Measurements from ENCODE around the gene SERPINA1.

SERPINA1 gene

GRCh38 chr14:94343238-94344005, 45.0 kb downstream of the SERPINA1 start:
- Histone ChIP-seq H3K27me3 (replicated peaks; ENCODE audit: insufficient read depth, low read length) (no peaks in the 10 kb centered on the region), H3K79me2 (ENCODE audit: low read length) (no peaks in the 10 kb centered on the region), H4K20me1 (ENCODE audit: insufficient read depth, low read length) (no peaks in the 10 kb centered on the region), H3K9me2 (replicated peaks; ENCODE audit: insufficient read depth, low read length) (no peaks in the 10 kb centered on the region), H3K4me3 (ENCODE audit: low read length) (no peak overlapping the region), H3K9me3 (replicated peaks; ENCODE audit: insufficient read depth, low read length) (no peaks in the 10 kb centered on the region), H3K36me3 (replicated peaks; ENCODE audit: insufficient read depth, low read length) (no peaks in the 10 kb centered on the region), H3K4me1 (ENCODE audit: low read length) (peaks cover 15% of the 10 kb centered on the region), H3K4me2 (ENCODE audit: low read depth, low read length) (no peak overlapping the region), H2AFZ (ENCODE audit: low read length) (no peak overlapping the region), H3K27ac (ENCODE audit: low read length) (no peak overlapping the region), H3K9ac (ENCODE audit: low read length) (no peak overlapping the region), H3F3A (ENCODE audit: insufficient read depth, low read length) (peaks cover 8% of the 10 kb centered on the region)
- DNase-seq: no peak
- TF ChIP-seq EZH2phosphoT487 (IDR thresholded peaks at IDR 0.05; ENCODE audit: low read length): no peak
- TF ChIP-seq EZH2 (optimal IDR thresholded peaks at IDR 0.05; ENCODE audit: low read depth, low read length): no peak
- TF ChIP-seq, protein P1, sequence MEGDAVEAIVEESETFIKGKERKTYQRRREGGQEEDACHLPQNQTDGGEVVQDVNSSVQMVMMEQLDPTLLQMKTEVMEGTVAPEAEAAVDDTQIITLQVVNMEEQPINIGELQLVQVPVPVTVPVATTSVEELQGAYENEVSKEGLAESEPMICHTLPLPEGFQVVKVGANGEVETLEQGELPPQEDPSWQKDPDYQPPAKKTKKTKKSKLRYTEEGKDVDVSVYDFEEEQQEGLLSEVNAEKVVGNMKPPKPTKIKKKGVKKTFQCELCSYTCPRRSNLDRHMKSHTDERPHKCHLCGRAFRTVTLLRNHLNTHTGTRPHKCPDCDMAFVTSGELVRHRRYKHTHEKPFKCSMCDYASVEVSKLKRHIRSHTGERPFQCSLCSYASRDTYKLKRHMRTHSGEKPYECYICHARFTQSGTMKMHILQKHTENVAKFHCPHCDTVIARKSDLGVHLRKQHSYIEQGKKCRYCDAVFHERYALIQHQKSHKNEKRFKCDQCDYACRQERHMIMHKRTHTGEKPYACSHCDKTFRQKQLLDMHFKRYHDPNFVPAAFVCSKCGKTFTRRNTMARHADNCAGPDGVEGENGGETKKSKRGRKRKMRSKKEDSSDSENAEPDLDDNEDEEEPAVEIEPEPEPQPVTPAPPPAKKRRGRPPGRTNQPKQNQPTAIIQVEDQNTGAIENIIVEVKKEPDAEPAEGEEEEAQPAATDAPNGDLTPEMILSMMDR (IDR thresholded peaks at IDR 0.05; ENCODE audit: low read length): no peak

DNA sequence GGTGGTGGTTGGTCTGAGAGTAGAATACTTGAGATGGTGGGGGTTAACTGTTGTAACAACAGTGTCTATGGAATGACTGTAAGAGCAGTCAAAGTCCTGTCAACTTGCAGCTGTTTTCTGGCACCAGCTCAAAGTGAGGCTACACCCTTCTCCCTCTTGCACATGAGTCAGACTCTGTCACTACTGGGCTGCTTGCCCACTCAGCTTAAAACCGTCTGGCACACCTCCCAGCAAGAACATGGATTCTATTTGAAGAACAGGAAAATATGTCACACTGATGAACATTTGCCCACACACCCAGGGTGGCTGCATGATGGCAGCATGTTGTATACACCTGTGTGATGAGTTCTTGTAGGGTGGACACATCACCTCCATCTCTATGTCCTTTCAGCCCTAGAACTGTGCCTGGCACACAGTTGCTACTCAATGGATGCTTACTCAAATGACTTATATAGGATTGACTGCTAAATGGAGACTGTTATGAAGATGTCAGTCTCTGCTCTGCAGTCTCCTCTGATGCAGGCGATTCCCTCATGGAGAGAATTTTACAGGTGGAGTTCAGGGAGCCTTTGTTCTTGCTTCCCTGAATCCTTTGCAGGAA, 46.0 kb downstream of the SERPINA1 start:
- TF ChIP-seq EZH2 (optimal IDR thresholded peaks at IDR 0.05; ENCODE audit: low read depth, low read length) (no peak), EZH2phosphoT487 (IDR thresholded peaks at IDR 0.05; ENCODE audit: low read length) (no peak)
- TF ChIP-seq, protein P1 (IDR thresholded peaks at IDR 0.05; ENCODE audit: low read length): no peak
- DNase-seq: no peak
- Histone ChIP-seq H3K27ac (ENCODE audit: low read length) (no peak overlapping the region), H4K20me1 (ENCODE audit: insufficient read depth, low read length) (no peaks in the 10 kb centered on the region), H3K4me1 (ENCODE audit: low read length) (peaks cover 15% of the 10 kb centered on the region), H3K9me2 (replicated peaks; ENCODE audit: insufficient read depth, low read length) (no peaks in the 10 kb centered on the region), H3K4me3 (ENCODE audit: low read length) (no peak overlapping the region), H3K36me3 (replicated peaks; ENCODE audit: insufficient read depth, low read length) (no peaks in the 10 kb centered on the region), H3K4me2 (ENCODE audit: low read depth, low read length) (no peak overlapping the region), H3K27me3 (replicated peaks; ENCODE audit: insufficient read depth, low read length) (no peaks in the 10 kb centered on the region), H3K9ac (ENCODE audit: low read length) (no peak overlapping the region), H3K79me2 (ENCODE audit: low read length) (no peaks in the 10 kb centered on the region), H3F3A (ENCODE audit: insufficient read depth, low read length) (peaks cover 8% of the 10 kb centered on the region), H2AFZ (ENCODE audit: low read length) (no peak overlapping the region), H3K9me3 (replicated peaks; ENCODE audit: insufficient read depth, low read length) (no peaks in the 10 kb centered on the region)

DNA sequence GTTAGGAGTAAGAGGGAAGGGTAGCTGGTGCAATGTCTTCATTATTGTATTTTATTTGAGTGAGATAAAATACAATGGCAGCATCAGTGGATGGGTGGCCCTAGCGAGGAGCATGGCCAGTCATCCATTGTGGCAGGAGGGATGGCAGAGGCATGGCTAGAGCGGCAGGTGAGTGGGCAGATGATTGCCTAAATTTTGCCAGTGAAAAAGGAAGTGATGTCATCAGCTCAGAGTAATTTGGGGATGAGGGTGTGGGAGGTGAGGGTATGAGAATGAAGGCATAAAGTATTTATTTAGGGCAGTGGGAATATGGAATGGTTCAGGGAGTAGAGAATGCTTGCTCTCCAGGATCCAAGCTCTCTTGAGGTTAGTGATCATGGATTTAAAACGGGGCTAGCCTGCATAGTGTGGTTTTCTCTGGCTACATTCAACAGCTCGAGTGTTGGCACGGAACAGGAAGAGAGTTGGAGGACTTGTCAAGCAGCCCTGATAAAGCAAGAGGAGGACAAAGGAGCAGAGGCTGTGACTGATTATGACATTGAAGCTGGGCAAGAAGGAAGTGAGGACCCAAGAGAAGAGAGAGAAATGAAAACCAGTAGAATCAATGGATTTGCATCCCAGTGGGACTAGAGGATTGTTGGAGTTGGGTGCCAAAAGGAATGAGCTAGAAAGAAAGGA, 46.6 kb downstream of the SERPINA1 start:
- no peak for TF ChIP-seq EZH2phosphoT487 (IDR thresholded peaks at IDR 0.05; ENCODE audit: low read length)
- TF ChIP-seq, protein P1 (IDR thresholded peaks at IDR 0.05; ENCODE audit: low read length): no peak
- TF ChIP-seq EZH2 (optimal IDR thresholded peaks at IDR 0.05; ENCODE audit: low read depth, low read length): no peak
- Histone ChIP-seq H4K20me1 (ENCODE audit: insufficient read depth, low read length) (no peaks in the 10 kb centered on the region), H3K4me2 (ENCODE audit: low read depth, low read length) (no peak overlapping the region), H3K4me3 (ENCODE audit: low read length) (no peak overlapping the region), H3K27ac (ENCODE audit: low read length) (no peak overlapping the region), H3K27me3 (replicated peaks; ENCODE audit: insufficient read depth, low read length) (no peaks in the 10 kb centered on the region), H3K4me1 (ENCODE audit: low read length) (peaks cover 9% of the 10 kb centered on the region), H3K9me3 (replicated peaks; ENCODE audit: insufficient read depth, low read length) (no peaks in the 10 kb centered on the region), H3K9me2 (replicated peaks; ENCODE audit: insufficient read depth, low read length) (no peaks in the 10 kb centered on the region), H3K36me3 (replicated peaks; ENCODE audit: insufficient read depth, low read length) (no peaks in the 10 kb centered on the region), H3K9ac (ENCODE audit: low read length) (no peak overlapping the region), H2AFZ (ENCODE audit: low read length) (no peak overlapping the region), H3F3A (ENCODE audit: insufficient read depth, low read length) (peaks cover 4% of the 10 kb centered on the region), H3K79me2 (ENCODE audit: low read length) (no peaks in the 10 kb centered on the region)
- DNase-seq: no peak
